Chondrocyte (in vitro differentiated cells): ENCODE results near the gene TULP4. TPM values are rescaled to one million over a fixed set of nuclear protein-coding genes. Genes with fewer than 3 reads are reported as not detected.

Source experiments
- DNase-seq: peaks from one replicate; pipeline ENCODE4 v3.0.0; 2021; ENCODE audit warnings: mixed read lengths, low spot score
- H3K27ac Mint-ChIP-seq: one replicate; pipeline ENCODE4 v1.8.0; 2021; ENCODE audit warnings: mild to moderate bottlenecking, moderate library complexity, mixed read lengths; ENCODE audit not compliant: unreplicated experiment
- H3K27me3 Mint-ChIP-seq: 2 replicates; pipeline ENCODE4 v1.8.0; 2021; ENCODE audit warnings: low read depth, mixed read lengths
- H3K36me3 Mint-ChIP-seq: 2 replicates; pipeline ENCODE4 v1.8.0; 2021; ENCODE audit warnings: low read depth, mixed read lengths
- H3K4me1 Mint-ChIP-seq: 2 replicates; pipeline ENCODE4 v1.8.0; 2021; ENCODE audit warnings: low read depth, mild to moderate bottlenecking, mixed read lengths
- H3K4me3 Mint-ChIP-seq: one replicate; pipeline ENCODE4 v1.8.0; 2021; ENCODE audit warnings: mild to moderate bottlenecking, moderate library complexity, mixed read lengths; ENCODE audit not compliant: unreplicated experiment
- H3K9me3 Mint-ChIP-seq: 2 replicates; pipeline ENCODE4 v1.8.0; 2021; ENCODE audit warnings: low read depth, mixed read lengths
- long read RNA-seq: library from polyadenylated mRNA; stranded (forward); transcript quantifications from one replicate; pipeline ENCODE4 v2.0.0, GENCODE V29; 2021
- total RNA-seq: library from RNA; stranded (reverse); gene quantifications from 3 replicates; pipeline ENCODE4 v1.2.1, GENCODE V29; 2021
- TF ChIP-seq, protein P1 (sequence below): fragments of 200-600 bp; sonication (generic); IDR thresholded peaks from 2 replicates; pipeline ENCODE4 v1.5.0; 2021; ENCODE audit warnings: antibody characterized with exemption, mild to moderate bottlenecking, moderate library complexity

TULP4 gene, protein sequence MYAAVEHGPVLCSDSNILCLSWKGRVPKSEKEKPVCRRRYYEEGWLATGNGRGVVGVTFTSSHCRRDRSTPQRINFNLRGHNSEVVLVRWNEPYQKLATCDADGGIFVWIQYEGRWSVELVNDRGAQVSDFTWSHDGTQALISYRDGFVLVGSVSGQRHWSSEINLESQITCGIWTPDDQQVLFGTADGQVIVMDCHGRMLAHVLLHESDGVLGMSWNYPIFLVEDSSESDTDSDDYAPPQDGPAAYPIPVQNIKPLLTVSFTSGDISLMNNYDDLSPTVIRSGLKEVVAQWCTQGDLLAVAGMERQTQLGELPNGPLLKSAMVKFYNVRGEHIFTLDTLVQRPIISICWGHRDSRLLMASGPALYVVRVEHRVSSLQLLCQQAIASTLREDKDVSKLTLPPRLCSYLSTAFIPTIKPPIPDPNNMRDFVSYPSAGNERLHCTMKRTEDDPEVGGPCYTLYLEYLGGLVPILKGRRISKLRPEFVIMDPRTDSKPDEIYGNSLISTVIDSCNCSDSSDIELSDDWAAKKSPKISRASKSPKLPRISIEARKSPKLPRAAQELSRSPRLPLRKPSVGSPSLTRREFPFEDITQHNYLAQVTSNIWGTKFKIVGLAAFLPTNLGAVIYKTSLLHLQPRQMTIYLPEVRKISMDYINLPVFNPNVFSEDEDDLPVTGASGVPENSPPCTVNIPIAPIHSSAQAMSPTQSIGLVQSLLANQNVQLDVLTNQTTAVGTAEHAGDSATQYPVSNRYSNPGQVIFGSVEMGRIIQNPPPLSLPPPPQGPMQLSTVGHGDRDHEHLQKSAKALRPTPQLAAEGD (N-terminal part only)
- 95.4 to 102 TPM (median 97.7 TPM) in 3 replicates for total RNA-seq
- long read RNA-seq, result 0 reads

DNA sequence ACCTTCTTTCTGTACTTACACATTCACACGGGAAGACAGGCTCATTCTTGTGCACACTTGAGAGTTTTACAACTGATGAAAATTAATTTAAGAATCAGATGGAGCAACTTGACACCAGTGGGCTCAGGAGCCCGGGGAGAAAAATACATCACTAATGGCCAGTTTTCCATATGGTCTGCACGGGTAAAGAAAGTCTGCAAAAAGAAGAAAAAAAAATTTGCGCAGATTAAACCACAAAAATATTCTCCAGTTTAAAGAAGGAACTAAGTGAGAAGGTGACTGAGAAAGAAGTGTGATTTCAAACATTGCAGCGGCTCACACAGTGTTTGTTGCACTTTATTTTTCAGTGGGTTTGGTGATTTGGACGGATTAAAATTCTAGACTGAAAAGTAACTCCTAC lies at the start of gene TULP4:
Gene TULP4 (plus strand): TSS at position 301 of the 400 bp plus-strand sequence. CDS start 1,552 bp downstream, outside the sequence.
- H3K36me3 Mint-ChIP-seq, result peaks cover 27% of the 10 kb centered on the region
- H3K4me3 Mint-ChIP-seq, result no peak within 1 kb of the TSS

DNA sequence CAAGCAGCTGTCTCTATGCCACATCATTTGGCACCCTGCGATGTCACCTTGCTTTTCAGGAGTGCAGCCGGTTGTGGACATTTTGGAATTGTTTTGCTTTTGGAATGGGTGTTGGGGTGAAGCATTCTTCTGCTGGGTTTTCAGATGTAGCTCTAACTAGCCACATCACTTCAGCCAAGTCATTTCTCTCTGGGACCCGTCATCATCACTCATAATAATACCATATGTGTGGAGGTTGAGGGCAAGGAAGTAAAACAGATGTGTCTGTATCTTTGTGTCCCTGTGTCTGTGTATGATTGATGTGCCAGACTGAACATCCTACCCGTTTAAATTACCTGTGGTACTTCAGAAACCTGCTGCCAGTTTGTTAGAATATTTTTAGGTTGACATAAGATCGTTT lies 49.5 kb upstream of the TULP4 start:
- H3K9me3 Mint-ChIP-seq, result peaks cover 4% of the 10 kb centered on the region
- TF ChIP-seq, protein P1, sequence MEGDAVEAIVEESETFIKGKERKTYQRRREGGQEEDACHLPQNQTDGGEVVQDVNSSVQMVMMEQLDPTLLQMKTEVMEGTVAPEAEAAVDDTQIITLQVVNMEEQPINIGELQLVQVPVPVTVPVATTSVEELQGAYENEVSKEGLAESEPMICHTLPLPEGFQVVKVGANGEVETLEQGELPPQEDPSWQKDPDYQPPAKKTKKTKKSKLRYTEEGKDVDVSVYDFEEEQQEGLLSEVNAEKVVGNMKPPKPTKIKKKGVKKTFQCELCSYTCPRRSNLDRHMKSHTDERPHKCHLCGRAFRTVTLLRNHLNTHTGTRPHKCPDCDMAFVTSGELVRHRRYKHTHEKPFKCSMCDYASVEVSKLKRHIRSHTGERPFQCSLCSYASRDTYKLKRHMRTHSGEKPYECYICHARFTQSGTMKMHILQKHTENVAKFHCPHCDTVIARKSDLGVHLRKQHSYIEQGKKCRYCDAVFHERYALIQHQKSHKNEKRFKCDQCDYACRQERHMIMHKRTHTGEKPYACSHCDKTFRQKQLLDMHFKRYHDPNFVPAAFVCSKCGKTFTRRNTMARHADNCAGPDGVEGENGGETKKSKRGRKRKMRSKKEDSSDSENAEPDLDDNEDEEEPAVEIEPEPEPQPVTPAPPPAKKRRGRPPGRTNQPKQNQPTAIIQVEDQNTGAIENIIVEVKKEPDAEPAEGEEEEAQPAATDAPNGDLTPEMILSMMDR, result no peak
- H3K36me3 Mint-ChIP-seq, result peaks cover 3% of the 10 kb centered on the region
- H3K27me3 Mint-ChIP-seq, result no peaks in the 10 kb centered on the region
- H3K27ac Mint-ChIP-seq, result no peak overlapping the region
- no peak for DNase-seq
- no peak overlapping the region for H3K4me3 Mint-ChIP-seq
- peaks cover 10% of the 10 kb centered on the region for H3K4me1 Mint-ChIP-seq

More for the DNA sequence above, at the start of gene TULP4:
- no peaks in the 10 kb centered on the region for H3K27me3 Mint-ChIP-seq
- peaks cover 8% of the 10 kb centered on the region for H3K9me3 Mint-ChIP-seq
- TF ChIP-seq, protein P1, result no peak
- DNase-seq, result no peak
- H3K4me1 Mint-ChIP-seq, result peaks cover 19% of the 10 kb centered on the region
- peak within 1 kb of the TSS; percentile 45 for H3K27ac Mint-ChIP-seq

DNA sequence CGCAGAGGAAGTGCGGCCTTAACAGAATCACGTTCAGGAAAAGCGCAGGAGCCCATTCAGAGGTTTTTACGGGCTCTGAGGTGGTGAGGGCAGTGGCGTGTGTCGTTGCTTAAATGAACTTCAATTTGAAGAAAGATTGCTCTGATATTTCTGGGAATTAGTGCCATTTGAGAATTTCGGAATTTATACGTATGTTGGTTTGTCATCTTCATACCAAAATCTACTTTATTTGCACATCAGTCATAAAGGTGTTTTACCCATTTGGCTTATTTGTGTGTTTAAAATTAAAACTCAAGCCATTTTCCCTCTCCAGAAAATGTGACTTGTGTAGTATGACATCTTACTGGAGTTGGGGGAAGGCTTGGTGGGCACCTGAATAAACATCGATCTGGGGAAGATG lies 48.1 kb upstream of the TULP4 start:
- Mint-ChIP-seq H3K4me1 (peaks cover 9% of the 10 kb centered on the region), H3K36me3 (peaks cover 3% of the 10 kb centered on the region), H3K27me3 (no peaks in the 10 kb centered on the region), H3K9me3 (peaks cover 4% of the 10 kb centered on the region), H3K27ac (no peak overlapping the region), H3K4me3 (no peak overlapping the region)
- no peak for DNase-seq
- TF ChIP-seq, protein P1, result no peak

- no peaks in the 10 kb centered on the region for H3K27me3 Mint-ChIP-seq
- H3K4me1 Mint-ChIP-seq, result peaks cover 11% of the 10 kb centered on the region
- TF ChIP-seq, protein P1, result no peak
- DNase-seq, result no peak
- peaks cover 4% of the 10 kb centered on the region for H3K9me3 Mint-ChIP-seq
- no peak overlapping the region for H3K4me3 Mint-ChIP-seq
- no peak overlapping the region for H3K27ac Mint-ChIP-seq
- peaks cover 3% of the 10 kb centered on the region for H3K36me3 Mint-ChIP-seq
Measured at GRCh38 chr6:158266131-158266530, 46.1 kb upstream of the TULP4 start.

- no peak for DNase-seq
- Mint-ChIP-seq H3K4me1 (peaks cover 3% of the 10 kb centered on the region), H3K36me3 (peaks cover 4% of the 10 kb centered on the region), H3K9me3 (peaks cover 4% of the 10 kb centered on the region), H3K4me3 (no peak overlapping the region), H3K27ac (no peak overlapping the region), H3K27me3 (no peaks in the 10 kb centered on the region)
- TF ChIP-seq, protein P1, result no peak
Measured at GRCh38 chr6:158268361-158269147, 43.7 kb upstream of the TULP4 start.
